ENCODE results near the gene IRF2BPL.

DNA sequence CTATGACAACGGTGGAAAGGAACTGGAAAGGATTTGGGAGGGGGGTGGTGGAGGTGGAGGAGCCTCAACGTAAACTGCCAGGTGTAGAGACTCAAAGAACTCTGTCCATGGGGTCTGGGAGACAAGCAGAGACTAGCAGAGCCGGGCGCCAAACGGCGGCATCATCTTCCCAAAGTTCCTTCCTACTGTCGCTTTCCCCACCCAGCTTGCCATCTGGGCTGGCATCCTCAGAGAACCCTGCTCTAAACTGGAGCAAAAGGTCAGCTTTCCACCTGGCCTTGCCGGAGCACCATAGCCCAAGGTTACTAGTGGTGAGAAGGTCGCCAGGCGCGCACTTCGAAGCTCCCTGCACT is 4.0 kb upstream of the IRF2BPL start:
- TF ChIP-seq, protein P1, sequence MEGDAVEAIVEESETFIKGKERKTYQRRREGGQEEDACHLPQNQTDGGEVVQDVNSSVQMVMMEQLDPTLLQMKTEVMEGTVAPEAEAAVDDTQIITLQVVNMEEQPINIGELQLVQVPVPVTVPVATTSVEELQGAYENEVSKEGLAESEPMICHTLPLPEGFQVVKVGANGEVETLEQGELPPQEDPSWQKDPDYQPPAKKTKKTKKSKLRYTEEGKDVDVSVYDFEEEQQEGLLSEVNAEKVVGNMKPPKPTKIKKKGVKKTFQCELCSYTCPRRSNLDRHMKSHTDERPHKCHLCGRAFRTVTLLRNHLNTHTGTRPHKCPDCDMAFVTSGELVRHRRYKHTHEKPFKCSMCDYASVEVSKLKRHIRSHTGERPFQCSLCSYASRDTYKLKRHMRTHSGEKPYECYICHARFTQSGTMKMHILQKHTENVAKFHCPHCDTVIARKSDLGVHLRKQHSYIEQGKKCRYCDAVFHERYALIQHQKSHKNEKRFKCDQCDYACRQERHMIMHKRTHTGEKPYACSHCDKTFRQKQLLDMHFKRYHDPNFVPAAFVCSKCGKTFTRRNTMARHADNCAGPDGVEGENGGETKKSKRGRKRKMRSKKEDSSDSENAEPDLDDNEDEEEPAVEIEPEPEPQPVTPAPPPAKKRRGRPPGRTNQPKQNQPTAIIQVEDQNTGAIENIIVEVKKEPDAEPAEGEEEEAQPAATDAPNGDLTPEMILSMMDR (conservative IDR thresholded peaks at IDR 0.05; ENCODE audit: low read depth, low read length), result no peak
- TF ChIP-seq, protein P2, sequence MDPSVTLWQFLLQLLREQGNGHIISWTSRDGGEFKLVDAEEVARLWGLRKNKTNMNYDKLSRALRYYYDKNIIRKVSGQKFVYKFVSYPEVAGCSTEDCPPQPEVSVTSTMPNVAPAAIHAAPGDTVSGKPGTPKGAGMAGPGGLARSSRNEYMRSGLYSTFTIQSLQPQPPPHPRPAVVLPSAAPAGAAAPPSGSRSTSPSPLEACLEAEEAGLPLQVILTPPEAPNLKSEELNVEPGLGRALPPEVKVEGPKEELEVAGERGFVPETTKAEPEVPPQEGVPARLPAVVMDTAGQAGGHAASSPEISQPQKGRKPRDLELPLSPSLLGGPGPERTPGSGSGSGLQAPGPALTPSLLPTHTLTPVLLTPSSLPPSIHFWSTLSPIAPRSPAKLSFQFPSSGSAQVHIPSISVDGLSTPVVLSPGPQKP (IDR thresholded peaks at IDR 0.05; ENCODE audit: borderline replicate concordance, low read depth, low read length), result no peak
- no peak; the same call in none of the 2 replicates for TF ChIP-seq POLR2A (IDR thresholded peaks at IDR 0.05; ENCODE audit: low read depth, low read length)

Data from IMR-90 (cell line).